ENCODE measurements around the gene FRYL.
A peak's percentile ranks its signal among the peaks of the same experiment; 100 is the strongest.

Gene FRYL

DNA sequence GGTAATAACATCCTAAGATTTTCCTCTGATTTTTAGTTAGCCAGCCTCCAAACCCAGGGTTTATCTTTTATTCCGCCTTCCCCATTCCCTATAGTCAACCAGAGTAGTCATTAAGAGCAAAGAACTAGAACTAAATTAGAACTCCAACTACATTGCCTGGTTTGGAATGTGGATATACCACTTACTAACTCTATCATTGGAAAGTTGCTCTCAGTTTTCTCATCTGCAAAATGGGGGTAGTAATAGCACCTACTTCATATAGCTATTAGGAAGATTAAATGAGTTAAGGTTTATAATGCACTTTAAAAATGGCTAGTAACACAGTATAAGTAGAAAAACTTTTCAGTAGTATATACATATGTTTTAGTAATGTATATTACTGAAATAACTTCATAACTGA lies 226.4 kb downstream of the FRYL start:
- no peak for DNase-seq (ENCODE audit: low spot score)

DNA sequence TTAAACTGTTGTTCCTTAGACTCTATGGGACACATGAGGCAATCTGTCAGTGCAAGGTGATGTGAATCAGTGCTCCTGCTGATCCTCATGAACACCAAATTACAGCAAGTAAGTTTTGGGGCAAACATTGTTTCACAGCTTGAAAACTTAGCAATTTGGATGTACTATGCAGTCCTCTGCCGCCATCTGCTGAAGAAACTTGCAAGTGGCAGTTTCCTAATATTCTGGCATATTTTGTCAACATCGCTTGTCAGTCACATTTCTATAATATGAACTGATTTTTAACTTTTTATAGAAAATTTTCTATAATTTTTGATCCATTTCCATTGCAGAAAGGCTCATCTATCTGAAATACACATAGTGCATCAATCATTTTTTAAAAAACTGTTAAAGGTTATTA lies 233.7 kb downstream of the FRYL start:
- peak; percentile 4 for DNase-seq (ENCODE audit: low spot score)

DNA sequence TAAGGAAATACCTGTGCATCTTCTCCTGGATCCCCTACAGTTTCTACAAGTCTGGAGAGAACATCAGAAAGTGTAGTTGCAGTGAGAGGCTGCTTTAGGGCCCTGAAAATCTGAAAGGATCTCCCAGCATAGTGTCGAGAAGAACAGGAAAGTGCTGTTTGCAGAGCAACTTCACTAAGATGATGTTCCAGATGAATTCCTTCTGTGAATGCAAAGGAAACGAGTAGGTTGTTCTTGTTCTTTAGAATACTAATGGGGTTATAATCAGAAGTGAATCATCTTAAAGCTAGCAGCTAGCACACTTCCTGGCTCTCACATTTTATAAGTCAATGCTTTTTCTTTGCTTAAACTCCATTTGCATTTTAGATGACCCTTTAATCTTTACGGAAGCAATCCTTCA lies 236.3 kb downstream of the FRYL start:
- no peak for DNase-seq (ENCODE audit: low spot score)

DNA sequence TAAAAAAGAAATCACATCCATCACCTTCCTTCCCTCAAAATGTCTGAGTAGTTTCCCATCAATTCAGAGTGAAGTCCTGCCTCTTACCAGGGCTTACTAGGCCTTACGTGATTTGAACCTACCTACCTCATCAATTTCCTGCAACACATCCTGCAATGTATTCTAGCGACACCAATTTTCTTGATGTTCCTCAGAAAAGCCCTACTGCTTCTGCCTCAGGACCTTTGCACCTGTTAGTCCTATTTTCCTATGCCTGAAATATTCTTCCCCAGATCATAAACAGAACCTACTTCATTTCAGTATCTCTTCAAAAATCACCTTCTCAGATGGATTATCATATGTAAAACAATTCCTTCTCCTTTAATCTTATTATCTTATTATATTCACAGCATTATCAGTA lies 237.2 kb downstream of the FRYL start:
- no peak for DNase-seq (ENCODE audit: low spot score)

DNA sequence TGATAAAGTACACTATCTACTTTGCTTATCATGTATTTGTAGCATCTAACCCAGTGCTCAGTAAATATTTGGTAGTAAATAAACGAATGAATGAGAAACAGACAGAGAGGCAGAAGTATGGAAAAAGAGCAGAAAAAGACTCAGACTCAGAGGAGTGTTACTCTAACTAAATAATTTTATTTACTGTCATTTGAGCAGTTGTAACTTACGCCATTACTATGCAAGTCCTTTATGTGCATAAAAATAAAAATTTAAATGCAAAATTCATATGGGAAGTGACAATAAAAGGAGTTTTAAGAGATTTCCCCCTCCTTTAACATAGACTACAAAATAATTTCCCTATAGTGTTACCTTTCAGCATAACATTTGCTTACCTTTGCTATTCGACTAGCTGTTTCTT lies 240.5 kb downstream of the FRYL start:
- no peak for DNase-seq (ENCODE audit: low spot score)

DNA sequence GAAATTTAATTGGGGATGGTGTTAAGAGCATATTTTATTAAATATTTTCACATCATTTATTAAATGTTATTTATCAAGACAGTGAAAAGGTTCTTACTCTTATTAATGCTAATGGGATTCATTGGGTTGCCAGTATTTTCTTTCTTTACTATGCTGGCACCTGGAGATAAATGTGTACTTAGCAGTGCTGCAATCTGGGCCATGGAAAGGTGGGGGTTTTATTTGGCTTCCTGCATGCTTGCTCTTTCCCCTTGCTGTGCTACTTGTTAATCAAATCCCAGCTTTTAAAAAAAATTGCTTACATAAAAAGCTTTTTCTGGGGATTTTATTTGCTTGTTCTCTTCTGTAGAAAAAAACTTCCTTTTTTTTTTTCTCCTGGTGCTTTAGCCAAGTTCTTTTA lies 241.7 kb downstream of the FRYL start:
- no peak for DNase-seq (ENCODE audit: low spot score)

DNA sequence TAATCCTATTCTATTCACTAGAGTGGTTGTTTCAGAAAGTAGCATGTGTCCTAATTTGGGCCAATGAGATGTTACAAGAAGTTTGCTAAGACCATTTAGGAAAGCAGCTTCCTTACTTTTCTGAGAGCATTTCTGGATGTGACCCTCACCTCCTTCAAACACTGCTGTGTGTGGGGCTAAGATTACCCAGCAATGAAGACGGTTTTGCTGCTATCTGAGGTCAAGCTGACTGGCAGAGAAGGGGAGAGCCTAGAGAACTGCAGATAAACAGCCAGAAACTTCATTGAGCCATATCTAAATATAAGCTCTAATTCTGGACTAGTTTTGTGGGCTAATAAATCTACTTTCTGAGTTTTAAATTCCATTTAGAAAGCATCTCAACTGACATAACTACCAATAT lies 253.7 kb downstream of the FRYL start:
- DNase-seq (ENCODE audit: low spot score) = no peak

DNA sequence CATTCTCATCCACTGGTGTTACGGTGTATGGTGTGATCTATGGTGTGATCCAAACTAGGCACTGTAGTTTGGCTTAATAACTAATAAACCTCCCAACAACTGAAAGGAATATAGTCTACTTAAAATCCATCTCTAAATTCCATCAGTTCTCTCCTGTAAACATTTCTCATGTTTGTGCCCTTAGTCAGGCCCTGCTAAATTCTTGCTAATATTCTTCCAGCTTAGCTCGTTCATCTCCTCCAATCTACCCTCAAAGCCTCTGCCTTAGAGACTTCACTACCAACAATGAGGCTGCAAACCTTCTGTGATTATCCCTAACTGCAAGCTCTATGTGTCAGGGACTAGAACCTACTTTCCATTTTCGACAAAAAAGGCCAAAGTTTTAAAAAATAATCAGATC lies 261.9 kb downstream of the FRYL start:
- no peak for DNase-seq (ENCODE audit: low spot score)

DNA sequence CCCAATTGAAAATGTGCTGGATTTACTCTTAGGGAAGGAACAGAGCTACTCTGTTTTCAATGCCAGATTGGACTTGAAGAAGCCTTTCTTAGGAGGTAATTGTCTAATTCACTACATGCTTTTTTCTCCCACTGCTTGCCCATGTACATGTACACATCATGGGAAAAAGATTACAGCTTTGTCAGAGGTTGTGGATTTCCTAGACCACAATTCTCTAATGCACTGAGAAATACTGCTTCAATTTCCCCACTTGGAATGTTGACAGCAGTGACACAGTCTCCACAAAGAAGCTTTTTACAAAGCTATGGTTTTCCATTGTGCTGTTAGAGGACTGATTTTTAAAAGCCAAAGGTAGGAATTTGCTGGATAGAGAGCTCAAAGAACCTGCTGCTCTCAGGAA lies 270.5 kb downstream of the FRYL start:
- DNase-seq (ENCODE audit: low spot score) = no peak

DNA sequence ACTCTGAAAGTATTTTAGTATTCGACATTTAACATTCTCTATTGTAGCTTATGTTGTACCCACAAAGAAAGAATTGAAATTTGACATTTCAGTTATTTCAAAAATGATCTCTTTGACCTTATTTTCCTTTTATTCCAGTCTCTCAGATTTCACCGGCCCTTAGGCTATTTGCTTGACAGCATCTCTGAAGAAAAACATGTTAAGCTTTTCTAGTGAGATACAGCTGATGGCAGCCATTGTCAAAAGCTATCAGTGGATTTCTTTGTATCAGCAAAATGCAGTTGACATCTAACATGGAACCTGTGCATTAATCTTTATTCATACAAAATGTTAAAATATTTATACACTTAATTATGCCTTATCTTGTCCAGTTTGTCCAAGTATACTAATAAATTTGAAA lies 273.4 kb downstream of the FRYL start:
- no peak for DNase-seq (ENCODE audit: low spot score)

DNA sequence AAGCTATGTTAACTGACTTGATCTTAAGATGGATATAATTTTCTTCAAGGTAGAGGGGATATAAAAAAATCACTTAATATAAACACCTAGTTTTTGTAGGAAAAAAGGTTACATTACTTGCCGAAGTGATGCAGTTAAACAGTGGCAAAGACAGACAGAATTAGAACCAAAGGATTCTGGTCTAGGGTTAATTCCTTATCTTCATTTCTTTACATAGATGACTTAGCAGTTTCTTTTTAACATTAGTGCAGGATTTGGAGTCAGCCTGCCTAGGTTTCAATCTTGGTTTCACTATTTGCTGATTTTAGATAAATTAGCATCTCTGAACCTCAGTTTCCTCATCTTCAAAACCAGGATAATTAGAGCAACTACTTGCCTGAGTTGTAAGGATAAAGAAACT lies 275.7 kb downstream of the FRYL start:
- no peak for DNase-seq (ENCODE audit: low spot score)

DNA sequence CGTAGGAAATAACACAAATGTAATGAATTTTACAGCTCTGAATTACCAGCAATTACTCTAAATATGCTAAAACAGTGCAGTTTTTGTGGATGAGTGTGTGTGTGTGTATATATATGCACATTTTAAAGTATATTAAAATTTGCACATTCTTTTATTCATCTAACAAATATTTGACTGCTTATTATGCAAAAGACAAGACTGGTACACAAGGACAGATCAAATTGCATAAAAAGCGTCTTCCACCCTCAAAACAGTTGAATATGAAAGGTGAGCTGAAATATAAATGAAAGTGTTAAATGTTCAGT lies 276.1 kb downstream of the FRYL start:
- DNase-seq (ENCODE audit: low spot score) = no peak

DNA sequence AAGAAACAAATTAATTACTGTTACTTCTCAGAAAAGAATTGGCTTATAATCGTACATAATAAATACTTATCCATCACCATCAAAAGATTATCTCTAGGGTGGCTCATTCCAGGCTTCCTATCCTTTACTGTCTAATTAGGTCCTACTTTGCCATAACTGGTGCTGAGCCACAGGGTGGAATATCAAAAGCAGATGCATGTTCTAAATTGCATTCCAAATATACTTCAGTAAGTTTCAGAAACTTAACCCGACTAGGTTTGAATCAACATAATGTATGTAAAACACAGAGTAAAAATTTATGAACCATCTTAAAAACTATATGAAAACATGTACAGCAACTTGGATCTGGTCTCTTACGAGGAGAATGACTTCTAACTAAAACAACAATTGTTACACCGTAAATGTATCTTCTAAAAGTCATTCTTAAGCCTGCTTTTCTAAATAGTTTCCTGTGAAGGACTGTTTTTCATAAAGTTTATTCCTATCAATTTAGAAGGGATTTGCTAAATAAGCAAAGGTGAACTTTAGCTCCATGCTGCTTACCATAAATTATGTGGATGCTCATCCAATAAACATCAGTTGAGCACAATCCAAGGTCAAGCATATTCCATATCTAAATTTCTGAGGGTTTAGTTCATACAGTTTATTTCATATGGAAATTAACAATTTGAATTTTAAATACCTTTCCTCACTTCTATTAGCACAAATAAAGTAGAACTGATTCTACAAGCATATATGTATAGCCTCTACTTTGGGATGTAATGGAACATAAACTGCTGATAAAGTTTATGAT lies 276.6 kb downstream of the FRYL start:
- DNase-seq (ENCODE audit: low spot score) = no peak

DNA sequence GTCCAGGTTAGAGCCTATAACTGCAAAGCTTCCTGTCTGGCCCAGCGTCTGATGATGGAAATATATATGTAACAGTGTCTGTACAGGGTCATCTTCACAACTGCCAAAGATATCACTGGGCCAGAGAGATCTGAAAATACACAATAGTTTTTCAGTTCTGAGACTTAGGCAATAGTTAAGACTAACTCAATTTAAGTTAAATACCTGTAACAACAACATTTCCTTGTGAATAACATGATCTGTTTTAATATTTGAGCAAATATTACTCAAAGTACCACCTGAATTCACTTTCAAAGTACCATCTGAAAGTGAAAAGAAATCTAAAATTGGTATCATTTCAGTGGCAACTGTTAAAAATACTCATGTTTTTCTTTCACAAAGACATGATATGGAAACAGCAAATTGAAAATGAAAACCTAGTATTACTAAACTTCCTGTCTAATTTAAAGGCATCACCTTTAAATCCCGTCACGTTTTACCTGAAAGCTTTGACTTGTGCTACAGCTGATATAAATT lies 280.5 kb downstream of the FRYL start:
- DNase-seq (ENCODE audit: low spot score) = no peak

DNA sequence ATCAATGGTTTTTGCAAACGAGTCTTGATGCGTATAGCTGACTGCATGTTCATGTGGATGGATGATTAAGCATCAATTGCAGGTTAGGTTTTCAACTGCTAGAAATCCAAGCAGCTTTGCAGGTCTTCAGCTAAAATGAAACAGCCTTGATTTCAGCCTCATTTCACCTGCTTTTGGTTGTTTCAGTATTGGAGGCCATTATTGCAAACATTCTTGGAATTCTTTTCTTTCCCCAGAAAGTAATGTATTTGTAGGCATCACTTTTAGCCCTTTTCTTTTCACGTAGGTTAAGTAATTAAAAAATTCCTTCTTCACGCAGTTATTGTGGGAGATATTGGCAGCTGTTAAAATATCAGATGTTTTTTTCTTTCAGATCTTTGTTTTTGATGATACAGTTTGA lies 281.2 kb downstream of the FRYL start:
- no peak for DNase-seq (ENCODE audit: low spot score)

DNA sequence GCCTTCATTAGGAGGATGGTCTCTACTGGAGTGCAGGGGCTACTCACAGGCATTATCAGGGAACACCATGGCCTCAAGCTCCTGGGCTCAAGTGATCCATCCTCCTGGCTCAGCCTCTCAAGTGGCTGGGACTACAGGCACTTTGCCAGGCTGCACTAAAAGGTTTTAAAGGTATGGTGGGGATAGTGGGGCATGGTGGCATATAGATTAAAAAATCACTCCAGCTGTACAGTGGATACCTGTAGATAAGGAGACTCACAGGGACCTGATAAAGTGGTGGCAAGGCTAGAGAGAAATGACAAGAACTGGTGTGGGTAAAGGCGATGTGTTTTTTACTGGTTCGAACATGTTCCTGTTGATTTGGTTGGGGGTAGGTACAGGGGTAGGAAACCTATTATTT lies 284.1 kb downstream of the FRYL start:
- no peak for DNase-seq (ENCODE audit: low spot score)

DNA sequence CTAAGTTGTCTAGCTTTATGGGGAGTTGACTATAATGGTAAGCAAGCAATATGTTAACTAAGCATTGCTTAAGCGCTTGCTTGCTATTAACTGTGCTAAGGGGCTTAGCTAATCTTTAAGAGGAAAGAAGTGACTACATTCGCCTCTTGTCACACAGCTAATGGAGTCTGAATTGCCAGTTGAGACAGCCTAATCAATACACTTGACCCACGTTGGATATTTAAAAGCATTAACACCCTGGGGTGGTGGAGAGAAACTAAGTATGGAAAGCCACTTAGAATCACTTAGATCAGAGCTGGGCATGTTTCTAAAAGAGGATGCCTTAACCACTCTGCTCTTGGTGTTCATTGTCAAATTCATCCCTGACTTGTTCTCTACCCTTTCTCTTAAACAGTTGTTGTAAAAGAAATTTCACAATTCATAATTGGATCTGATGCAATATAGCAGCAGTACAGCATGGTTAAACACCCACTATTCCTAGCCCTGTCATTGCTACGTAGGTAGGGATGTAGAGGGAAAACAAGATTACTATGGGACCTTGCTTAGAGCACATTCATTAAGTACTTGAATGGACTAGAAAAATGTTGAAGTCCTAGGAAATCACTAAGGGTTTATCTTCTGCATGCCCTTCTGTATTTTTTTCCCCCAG lies 286.5 kb downstream of the FRYL start:
- no peak for DNase-seq (ENCODE audit: low spot score)

DNA sequence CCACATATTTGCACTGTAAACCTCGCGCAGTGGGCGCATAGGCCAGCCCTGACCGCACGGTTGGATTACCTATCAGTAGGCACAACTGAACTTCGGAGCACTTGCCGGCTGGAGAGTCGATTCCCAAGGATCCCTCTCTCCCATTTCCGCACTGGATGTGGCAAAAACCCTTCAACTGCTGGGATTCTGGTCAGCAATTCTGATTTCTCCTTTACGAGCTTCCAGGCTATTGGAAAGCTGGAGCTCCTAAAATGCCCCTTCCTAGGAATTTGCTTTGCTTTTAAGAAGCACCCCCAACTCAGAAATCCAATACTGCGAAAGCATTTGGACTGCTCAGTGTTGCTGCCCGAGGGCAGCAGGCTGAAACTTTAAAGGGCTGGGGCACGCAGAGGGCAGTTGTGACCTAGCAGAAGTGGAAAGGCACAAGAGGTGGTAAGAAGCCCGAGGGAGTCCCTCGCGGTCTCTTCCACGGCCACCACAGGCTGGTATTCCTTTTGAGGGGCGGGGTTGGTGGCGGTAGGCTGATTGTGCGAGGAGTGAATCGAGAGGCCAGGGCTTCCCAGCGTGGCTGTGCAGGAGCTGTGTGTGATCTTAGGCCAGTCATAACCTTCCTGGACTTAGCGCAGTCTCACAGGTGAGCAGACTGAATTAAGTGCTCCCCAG lies 288.4 kb downstream of the FRYL start:
- no peak for DNase-seq (ENCODE audit: low spot score)

DNA sequence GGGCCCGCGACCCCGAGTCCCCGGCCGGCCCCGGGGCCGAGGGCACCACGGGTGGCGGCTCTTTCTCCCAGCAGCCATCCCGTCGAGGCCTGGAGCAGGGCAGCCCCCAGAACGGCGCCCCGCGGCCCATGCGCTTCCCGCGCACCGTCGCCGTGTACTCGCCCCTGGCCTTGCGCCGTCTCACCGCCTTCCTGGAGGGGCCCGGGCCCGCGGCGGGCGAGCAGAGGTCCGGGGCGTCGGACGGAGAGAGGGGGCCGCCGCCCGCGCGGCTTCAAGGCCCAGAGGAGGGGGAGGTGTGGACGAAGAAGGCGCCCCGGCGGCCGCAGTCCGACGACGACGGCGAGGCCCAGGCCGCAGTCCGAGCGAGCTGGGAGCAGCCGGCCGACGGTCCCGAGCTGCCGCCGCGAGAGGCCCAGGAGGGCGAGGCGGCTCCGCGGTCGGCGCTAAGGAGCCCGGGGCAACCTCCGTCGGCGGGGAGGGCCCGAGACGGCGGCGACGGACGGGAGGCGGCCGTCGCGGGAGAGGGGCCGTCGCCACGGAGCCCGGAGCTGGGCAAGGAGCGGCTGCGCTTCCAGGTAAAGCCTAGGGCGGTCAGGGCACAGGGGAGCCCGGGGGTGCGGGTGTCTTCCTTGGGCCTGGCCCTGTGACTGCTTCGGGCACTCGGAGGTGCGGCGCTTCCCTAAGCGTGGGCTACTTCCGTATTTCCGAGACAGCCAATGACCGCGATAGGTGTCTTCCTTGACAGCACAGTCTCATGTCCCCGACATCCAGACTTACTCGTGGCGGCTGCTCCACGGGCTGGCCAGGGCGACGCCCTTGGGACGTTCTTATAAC lies 289.2 kb downstream of the FRYL start:
- no peak for DNase-seq (ENCODE audit: low spot score)

DNA sequence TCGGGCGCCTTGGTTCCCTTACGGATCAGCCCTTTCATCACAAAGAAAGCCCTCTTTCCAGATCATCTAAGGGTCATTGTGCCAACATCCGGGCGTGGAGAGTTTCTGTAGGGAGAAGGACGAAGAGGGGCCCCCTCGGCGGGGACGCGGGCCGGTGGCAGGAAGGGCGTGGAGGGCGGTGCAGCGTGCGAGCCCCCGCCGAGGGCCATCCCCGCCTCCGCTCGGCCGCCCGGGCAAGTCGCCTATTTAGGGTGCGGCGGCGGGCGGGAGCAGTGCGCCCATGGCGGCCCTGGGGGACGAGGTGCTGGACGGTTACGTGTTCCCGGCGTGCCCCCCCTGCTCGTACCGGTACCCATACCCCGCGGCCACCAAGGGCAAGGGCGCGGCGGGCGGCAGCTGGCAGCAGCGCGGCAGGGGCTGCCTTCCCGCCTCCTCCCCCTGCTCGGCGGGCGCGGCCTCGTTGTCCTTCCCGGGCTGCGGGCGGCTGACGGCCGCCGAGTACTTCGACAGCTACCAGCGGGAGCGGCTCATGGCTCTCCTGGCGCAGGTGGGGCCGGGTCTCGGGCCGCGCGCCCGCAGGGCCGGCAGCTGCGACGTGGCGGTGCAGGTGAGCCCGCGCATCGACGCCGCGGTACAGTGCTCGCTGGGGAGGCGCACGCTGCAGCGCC lies 289.9 kb downstream of the FRYL start, which contains the start of gene ZAR1:
ZAR1 (plus strand) TSS at position 241 of the 668 bp plus-strand sequence; CDS start at position 281, 40 bp downstream.
- DNase-seq (ENCODE audit: low spot score) = no peak

DNA sequence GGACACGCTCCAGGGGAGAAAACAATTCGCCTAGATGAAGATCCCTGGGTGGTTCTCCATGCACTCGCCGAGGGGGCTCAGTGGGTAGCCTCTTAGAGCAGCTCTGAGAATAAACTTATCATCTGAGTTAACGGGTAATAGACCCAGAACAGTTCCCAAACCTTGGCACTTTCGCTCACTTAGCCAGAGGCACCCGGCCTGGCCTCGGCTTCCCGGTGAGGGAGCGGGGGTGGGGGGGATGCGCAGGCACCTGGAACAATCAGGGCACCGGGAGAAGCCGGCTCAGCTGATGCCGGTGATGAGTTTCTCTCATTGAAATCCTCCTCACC lies 290.4 kb downstream of the FRYL start:
- DNase-seq (ENCODE audit: low spot score) = no peak

Measured in COLO829 (cell line).